MM.1S (cell line): ENCODE results near the gene STK16.

Experiments used
- DNase-seq: peaks from one replicate; pipeline ENCODE4 v3.0.0-alpha.2; 2015
- H2AFZ ChIP-seq: fragments of 300-600 bp; sonication (generic); 2 replicates; pipeline ENCODE4 v1.6.0; 2016; ENCODE audit warnings: antibody characterized with exemption, low read length
- H3F3A ChIP-seq: fragments of 300-600 bp; sonication (generic); 2 replicates; pipeline ENCODE4 v1.6.1; 2016; ENCODE audit warnings: mild to moderate bottlenecking, antibody characterized with exemption, low read length, moderate library complexity, mixed read lengths; ENCODE audit not compliant: insufficient read depth
- H3K27ac ChIP-seq: fragments of 300-600 bp; sonication (generic); 2 replicates; pipeline ENCODE4 v1.5.1; 2016; ENCODE audit warnings: mild to moderate bottlenecking, low read length
- H3K27me3 ChIP-seq: fragments of 300-600 bp; sonication (generic); replicated peaks from 2 replicates; pipeline ENCODE4 v1.6.0; 2016; ENCODE audit warnings: low read length; ENCODE audit not compliant: insufficient read depth
- H3K36me3 ChIP-seq: fragments of 300-600 bp; sonication (generic); replicated peaks from 2 replicates; pipeline ENCODE4 v1.6.1; 2016; ENCODE audit warnings: mild to moderate bottlenecking, low read length, mixed read lengths; ENCODE audit not compliant: insufficient read depth
- H3K4me1 ChIP-seq: fragments of 300-600 bp; sonication (generic); 2 replicates; pipeline ENCODE4 v1.6.1; 2016; ENCODE audit warnings: low read length, mixed read lengths
- H3K4me2 ChIP-seq: fragments of 300-600 bp; sonication (generic); 2 replicates; pipeline ENCODE4 v1.6.0; 2016; ENCODE audit warnings: low read depth, low read length
- H3K4me3 ChIP-seq: fragments of 300-600 bp; sonication (generic); 2 replicates; pipeline ENCODE4 v1.5.1; 2016; ENCODE audit warnings: low read length, mixed read lengths
- H3K79me2 ChIP-seq: fragments of 300-600 bp; sonication (generic); 2 replicates; pipeline ENCODE4 v1.6.1; 2016; ENCODE audit warnings: mixed run types, low read length, mixed read lengths
- H3K9ac ChIP-seq: fragments of 300-600 bp; sonication (generic); 2 replicates; pipeline ENCODE4 v1.6.1; 2016; ENCODE audit warnings: low read length, mixed read lengths
- H3K9me2 ChIP-seq: fragments of 300-600 bp; sonication (generic); replicated peaks from 2 replicates; pipeline ENCODE4 v1.6.1; 2016; ENCODE audit warnings: mild to moderate bottlenecking, low read length, mixed read lengths; ENCODE audit not compliant: insufficient read depth
- H3K9me3 ChIP-seq: fragments of 300-600 bp; sonication (generic); replicated peaks from 2 replicates; pipeline ENCODE4 v1.6.1; 2016; ENCODE audit warnings: mild to moderate bottlenecking, low read length, mixed read lengths; ENCODE audit not compliant: insufficient read depth
- H4K20me1 ChIP-seq: fragments of 300-600 bp; sonication (generic); 2 replicates; pipeline ENCODE4 v1.6.1; 2016; ENCODE audit warnings: mild to moderate bottlenecking, low read length, moderate library complexity, mixed read lengths; ENCODE audit not compliant: insufficient read depth
- CTCF ChIP-seq: fragments of 300-600 bp; sonication (generic); IDR thresholded peaks from 2 replicates; pipeline ENCODE4 v1.5.1; 2016; ENCODE audit warnings: antibody characterized with exemption, low read length, mixed read lengths
- EZH2 ChIP-seq: fragments of 300-600 bp; sonication (generic); optimal IDR thresholded peaks from 2 replicates; pipeline ENCODE3; 2017; ENCODE audit warnings: low read depth, mild to moderate bottlenecking, antibody characterized with exemption, low read length, mixed read lengths
- EZH2phosphoT487 ChIP-seq: fragments of 300-600 bp; sonication (generic); IDR thresholded peaks from 2 replicates; pipeline ENCODE4 v1.6.1; 2018; ENCODE audit warnings: antibody characterized with exemption, low read length

The STK16 gene

GRCh38 chr2:219205165-219205538 is 40.1 kb upstream of the STK16 start:
- no peak for DNase-seq
- no peak overlapping the region for H3K4me3 ChIP-seq
- no peak for TF ChIP-seq EZH2
- H3K9ac ChIP-seq: no peak overlapping the region
- peaks cover 10% of the 10 kb centered on the region; the same call in 1 of the 2 replicates for H3K4me1 ChIP-seq
- H3K27me3 ChIP-seq: no peaks in the 10 kb centered on the region
- no peaks in the 10 kb centered on the region for H4K20me1 ChIP-seq
- peaks cover 12% of the 10 kb centered on the region; the same call in 1 of the 2 replicates for H3K79me2 ChIP-seq
- H3F3A ChIP-seq: peaks cover 13% of the 10 kb centered on the region
- no peaks in the 10 kb centered on the region for H3K36me3 ChIP-seq
- H3K9me3 ChIP-seq: no peaks in the 10 kb centered on the region
- no peak overlapping the region for H2AFZ ChIP-seq
- H3K4me2 ChIP-seq: no peak overlapping the region
- no peaks in the 10 kb centered on the region for H3K9me2 ChIP-seq
- no peak overlapping the region for H3K27ac ChIP-seq

GRCh38 chr2:219205981-219206327 is 39.3 kb upstream of the STK16 start:
- Histone ChIP-seq H3K79me2 (peaks cover 12% of the 10 kb centered on the region; the same call in 1 of the 2 replicates), H3K9me3 (no peaks in the 10 kb centered on the region), H3K36me3 (no peaks in the 10 kb centered on the region), H3K9ac (peak overlapping the region; percentile 78), H3F3A (peaks cover 13% of the 10 kb centered on the region), H3K9me2 (no peaks in the 10 kb centered on the region), H4K20me1 (no peaks in the 10 kb centered on the region), H3K4me3 (peak overlapping the region; percentile 84), H3K27me3 (no peaks in the 10 kb centered on the region), H3K27ac (peak overlapping the region; percentile 79; the same call in 1 of the 2 replicates), H2AFZ (peak overlapping the region; percentile 52), H3K4me1 (peaks cover 10% of the 10 kb centered on the region; the same call in 1 of the 2 replicates), H3K4me2 (peak overlapping the region; percentile 70)
- TF ChIP-seq CTCF (no peak), EZH2phosphoT487 (no peak), EZH2 (no peak)
- DNase-seq: no peak

GRCh38 chr2:219206328-219207133 is 38.7 kb upstream of the STK16 start, which contains the start of gene ZFAND2B:
ZFAND2B (plus strand) TSS chr2:219206782; CDS start chr2:219206988, 206 bp downstream.
- Histone ChIP-seq H3K4me3 (peak within 1 kb of the TSS; percentile 84), H3K27me3 (no peaks in the 10 kb centered on the region), H2AFZ (peak within 1 kb of the TSS; percentile 82), H3K9me3 (no peaks in the 10 kb centered on the region), H4K20me1 (no peaks in the 10 kb centered on the region), H3K4me1 (peaks cover 10% of the 10 kb centered on the region; the same call in 1 of the 2 replicates), H3K27ac (peak within 1 kb of the TSS; percentile 79), H3K9me2 (no peaks in the 10 kb centered on the region), H3F3A (peaks cover 13% of the 10 kb centered on the region), H3K9ac (peak within 1 kb of the TSS; percentile 81), H3K4me2 (peak within 1 kb of the TSS; percentile 88), H3K36me3 (no peaks in the 10 kb centered on the region), H3K79me2 (peaks cover 12% of the 10 kb centered on the region; the same call in 1 of the 2 replicates)
- TF ChIP-seq EZH2 (no peak), EZH2phosphoT487 (no peak), CTCF (no peak)
- peak; percentile 96 for DNase-seq
